Aorta (tissue), 5 donors: Measurements from ENCODE around the gene ARFIP1. TPM values are rescaled to one million over a fixed set of nuclear protein-coding genes. Genes with fewer than 3 reads are reported as not detected.

ENCODE experiments used
- ATAC-seq: fragments of 200-7000 bp; cut with Tn5 transposase; one replicate; pipeline ENCODE4 v1.9.1; 2022; ENCODE audit warnings: moderate library complexity; ENCODE audit not compliant: low FRiP score
- DNase-seq, 2 donors: peaks; one replicate each; pipeline ENCODE4 v3.0.0-alpha.2; 2020
- H3K27ac ChIP-seq, 2 donors: one replicate each; pipeline ENCODE4 v1.5.1; 2013; ENCODE audit warnings: low read length in 2 of 2, mild to moderate bottlenecking in 2 of 2, moderate library complexity in 2 of 2, control low read depth in 1 of 2, inconsistent platforms in 1 of 2, low read depth in 1 of 2
- H3K27me3 ChIP-seq, 2 donors: one replicate each; pipeline ENCODE4 v1.6.1; 2013; ENCODE audit warnings: control low read depth in 1 of 2, low read length in 1 of 2, mild to moderate bottlenecking in 1 of 2, moderate library complexity in 1 of 2; ENCODE audit not compliant: insufficient read depth in 2 of 2, control insufficient read depth in 1 of 2
- H3K36me3 ChIP-seq, 2 donors: one replicate each; pipeline ENCODE4 v1.6.1; 2013; ENCODE audit warnings: control low read depth in 1 of 2, low read length in 1 of 2, mild to moderate bottlenecking in 1 of 2; ENCODE audit not compliant: insufficient read depth in 2 of 2, control insufficient read depth in 1 of 2
- H3K4me1 ChIP-seq, 2 donors: one replicate each; pipeline ENCODE4 v1.6.1; 2013; ENCODE audit warnings: low read length in 2 of 2, control low read depth in 1 of 2, mild to moderate bottlenecking in 1 of 2, moderate library complexity in 1 of 2; ENCODE audit not compliant: insufficient read depth in 2 of 2, control insufficient read depth in 1 of 2
- H3K4me3 ChIP-seq, 2 donors: one replicate each; pipeline ENCODE4 v1.5.1; 2013; ENCODE audit warnings: low read length in 2 of 2, control low read depth in 1 of 2, mild to moderate bottlenecking in 1 of 2
- H3K9me3 ChIP-seq: one replicate; pipeline ENCODE4 v1.6.1; 2013; ENCODE audit warnings: mild to moderate bottlenecking, low read length; ENCODE audit not compliant: control insufficient read depth
- WGBS, 2 donors: extraction: QIAGEN DNeasy Blood & Tissue Kit; methylation state at CpG; one replicate each; pipeline ENCODE4 v1.1.7; 2013; 5-methylcytosine and 5-hydroxymethylcytosine counted together
- intact Hi-C, 2 donors: fragments of 100-400 bp; cut with DNase I; formaldehyde crosslinking; loops; one replicate each; pipeline versions ENCODE4 v1.14.2 to v1.15.0; 2022
- polyA plus RNA-seq, 2 donors: library from polyadenylated mRNA; stranded (reverse); fragments of 200-250 nt; gene quantifications; one replicate each; pipeline ENCODE4 v1.2.3, GENCODE V29; 2013
- total RNA-seq, 2 donors: library from RNA; stranded (reverse); fragmentation: NEBNext Ultra II Directional; extraction: Animal tissue kit (Norgen Biotek cat#: 25700); gene quantifications; one replicate each; pipeline ENCODE4 v1.2.1, GENCODE V29; 2021
- donor health status: healthy with polysubstance abuse.
- donor health status: Bipolar disorder and iron deficiency.
- donor health status: DM: no; HTN: no; CAD: no.
- donor health status: DM: no; HTN: no; CAD: no.
- donor health status: DM: yes; HTN: yes; CAD: no.

ARFIP1 gene
- total and polyA plus RNA-seq, 4 donors, result 16.5 to 30.4 (median 28.4) TPM

- peak overlapping the region; percentile 81 to 85 for H3K4me3 ChIP-seq
- H3K27me3 ChIP-seq, result no peaks in the 10 kb centered on the region
- no peaks in the 10 kb centered on the region for H3K4me1 ChIP-seq
- H3K9me3 ChIP-seq, result no peaks in the 10 kb centered on the region
- peak overlapping the region in 1 of 2 donors; percentile 41 for H3K27ac ChIP-seq
- DNase-seq, result peak in 1 of 2 donors; percentile 50
- H3K36me3 ChIP-seq, result no peaks in the 10 kb centered on the region
- intact Hi-C loops, result loop anchor here (5.0 to 10.0 kb wide), 3 partner anchors 242 to 1684 kb away; partner anchors contain the start of genes FBXW7 (in 2 of the 2) and RPS3A (in 1 of the 2)
- ATAC-seq, result peak; percentile 53
- 1% methylated on average over 30 of the region's 30 CpGs for WGBS, 2 donors
These were observed 870 bp upstream of the ARFIP1 start for GRCh38 chr4:152778656-152779512.

DNA sequence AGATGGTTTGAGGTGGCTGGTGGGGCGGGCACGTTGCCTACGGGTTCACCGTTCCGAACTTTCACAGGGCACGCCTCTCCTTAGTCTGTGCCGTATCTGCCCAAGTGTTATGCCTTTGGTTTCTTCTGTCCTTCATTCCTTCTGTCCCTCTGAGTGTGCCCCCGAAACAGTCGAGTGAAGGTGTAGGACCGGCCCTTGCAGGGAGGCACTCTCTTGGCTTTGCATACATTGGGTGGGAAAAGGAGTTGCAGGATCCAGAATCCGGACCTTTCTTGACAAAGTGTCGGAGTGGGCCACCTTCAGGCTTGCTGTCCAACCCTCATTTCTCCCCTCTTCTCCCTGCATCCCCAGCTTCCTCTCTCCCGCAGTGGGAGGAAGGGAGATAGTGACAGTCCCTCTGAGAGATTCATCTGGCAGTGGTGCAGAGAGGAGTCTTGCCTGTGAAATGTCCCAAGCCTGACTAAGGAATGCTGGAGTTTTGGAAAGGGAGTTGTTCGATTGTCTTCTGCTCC is 569 bp downstream of the ARFIP1 start:
- no peaks in the 10 kb centered on the region for H3K9me3 ChIP-seq
- H3K4me3 ChIP-seq, result peak overlapping the region; percentile 38 to 63
- peak overlapping the region in 1 of 2 donors; percentile 59 for H3K27ac ChIP-seq
- WGBS, 2 donors, result 0 to 1% methylated on average over 14 of the region's 14 CpGs
- ATAC-seq (peak; percentile 3), DNase-seq (no peak)
- intact Hi-C loops, result loop anchor here in 1 of 2 donors (10.0 kb wide), 1 partner anchor 344 kb away; no protein-coding TSS in a partner anchor
- no peaks in the 10 kb centered on the region for H3K36me3 ChIP-seq
- no peaks in the 10 kb centered on the region for H3K4me1 ChIP-seq
- H3K27me3 ChIP-seq, result no peaks in the 10 kb centered on the region

- Histone ChIP-seq H3K4me3 (no peak overlapping the region), H3K4me1 (peaks cover 0 to 3% of the 10 kb centered on the region in 2 donors), H3K27me3 (no peaks in the 10 kb centered on the region), H3K9me3 (no peaks in the 10 kb centered on the region), H3K36me3 (no peaks in the 10 kb centered on the region), H3K27ac (no peak overlapping the region)
- 75 to 76% methylated on average over 4 of the region's 4 CpGs for WGBS, 2 donors
- DNase-seq, result no peak
- ATAC-seq, result no peak
- intact Hi-C loops, result loop anchor here in 1 of 2 donors (10.0 kb wide), 1 partner anchor 340 kb away; no protein-coding TSS in a partner anchor
These were observed 5.0 kb downstream of the ARFIP1 start for GRCh38 chr4:152784490-152785350.

DNA sequence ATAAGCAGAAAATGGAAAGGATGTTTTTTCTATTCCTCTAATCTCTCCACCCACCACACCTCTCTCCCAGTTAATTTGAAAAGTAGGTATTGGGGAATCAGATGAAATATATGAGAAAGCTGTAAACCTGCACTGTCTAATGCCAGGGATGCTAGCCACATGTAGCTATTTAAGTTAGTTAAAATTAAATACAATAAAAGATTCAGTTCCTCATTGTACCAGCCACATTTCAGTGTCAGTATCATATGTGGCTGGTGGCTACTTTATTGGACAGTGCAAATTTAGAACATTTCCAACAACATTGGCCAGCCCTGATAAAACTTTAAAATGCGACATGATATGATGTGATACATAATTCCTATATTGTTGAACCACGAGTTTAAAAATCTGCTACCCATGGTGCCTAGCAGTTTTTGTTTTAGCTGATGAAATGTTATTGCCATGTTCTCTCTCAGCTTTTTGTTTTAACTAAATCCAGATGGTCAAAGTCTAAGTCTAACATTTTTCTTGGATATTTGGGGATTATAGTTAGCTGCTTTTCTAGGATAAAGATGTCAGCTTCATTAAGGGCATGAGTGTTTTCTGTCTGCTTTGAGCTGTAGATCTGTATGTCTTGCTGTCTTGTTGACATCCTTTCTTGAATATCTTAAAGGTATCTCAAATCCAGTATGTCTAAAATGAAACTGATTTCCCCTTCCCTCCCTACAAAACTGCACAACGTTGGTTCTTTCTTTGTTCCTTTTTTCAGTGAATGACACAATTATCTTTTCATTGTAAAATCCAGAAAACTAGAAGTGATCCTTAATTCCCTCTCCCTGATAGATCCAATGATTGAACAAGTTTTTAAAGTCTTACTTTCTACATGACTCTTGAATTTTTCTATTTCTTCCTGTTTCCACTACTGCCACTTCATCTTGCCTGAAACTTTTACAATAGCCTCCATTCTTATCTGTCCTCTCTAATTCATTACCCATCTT is 6.2 kb downstream of the ARFIP1 start:
- Histone ChIP-seq H3K27ac (no peak overlapping the region), H3K9me3 (no peaks in the 10 kb centered on the region), H3K4me1 (peaks cover 0 to 3% of the 10 kb centered on the region in 2 donors), H3K36me3 (no peaks in the 10 kb centered on the region), H3K4me3 (no peak overlapping the region), H3K27me3 (no peaks in the 10 kb centered on the region)
- intact Hi-C loops, result loop anchor here in 1 of 2 donors (10.0 kb wide), 1 partner anchor 339 kb away; no protein-coding TSS in a partner anchor
- no peak for ATAC-seq
- 47 to 56% methylated on average over 3 of the region's 3 CpGs for WGBS, 2 donors
- DNase-seq, result no peak

DNA sequence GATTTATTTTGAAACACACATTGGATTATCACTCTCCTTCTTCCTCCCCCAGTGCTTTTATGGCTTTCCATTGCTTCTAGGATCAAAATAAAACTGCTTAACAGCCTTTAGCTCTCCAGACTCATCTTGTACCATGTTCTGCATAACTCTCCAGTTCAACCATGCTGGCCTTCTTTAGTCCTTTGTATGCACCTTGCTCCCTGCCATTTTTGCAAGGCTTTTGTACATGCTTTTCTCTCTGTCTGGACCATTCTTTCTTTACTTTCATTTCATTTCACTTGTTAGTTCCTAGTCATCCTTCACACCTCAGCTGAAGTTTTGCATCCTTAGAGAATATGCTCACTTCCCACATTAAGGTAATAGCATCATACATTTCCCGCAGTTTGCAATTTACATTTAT is 6.9 kb downstream of the ARFIP1 start:
- Histone ChIP-seq H3K27me3 (no peaks in the 10 kb centered on the region), H3K36me3 (no peaks in the 10 kb centered on the region), H3K9me3 (no peaks in the 10 kb centered on the region), H3K4me1 (peaks cover 0 to 3% of the 10 kb centered on the region in 2 donors), H3K4me3 (no peak overlapping the region), H3K27ac (no peak overlapping the region)
- 91 to 95% methylated on average over 1 of the region's 1 CpG for WGBS, 2 donors
- intact Hi-C loops, result loop anchor here in 1 of 2 donors (10.0 kb wide), 1 partner anchor 338 kb away; no protein-coding TSS in a partner anchor
- no peak for ATAC-seq
- DNase-seq, result no peak

- H3K36me3 ChIP-seq, result no peaks in the 10 kb centered on the region
- no peaks in the 10 kb centered on the region for H3K27me3 ChIP-seq
- intact Hi-C loops, result no loop called here
- ATAC-seq, result no peak
- 96 to 98% methylated on average over 3 of the region's 3 CpGs for WGBS, 2 donors
- no peaks in the 10 kb centered on the region for H3K9me3 ChIP-seq
- H3K27ac ChIP-seq, result no peak overlapping the region
- H3K4me3 ChIP-seq, result no peak overlapping the region
- no peaks in the 10 kb centered on the region for H3K4me1 ChIP-seq
- no peak for DNase-seq
These were observed 16.1 kb downstream of the ARFIP1 start for GRCh38 chr4:152795891-152796290.

- intact Hi-C loops, result no loop called here
- Histone ChIP-seq H3K27me3 (no peaks in the 10 kb centered on the region), H3K4me1 (peaks cover 0 to 3% of the 10 kb centered on the region in 2 donors), H3K27ac (no peak overlapping the region), H3K9me3 (no peaks in the 10 kb centered on the region), H3K4me3 (no peak overlapping the region), H3K36me3 (no peaks in the 10 kb centered on the region)
- DNase-seq (no peak), ATAC-seq (no peak)
- WGBS, 2 donors, result 91 to 96% methylated on average over 1 of the region's 1 CpG
These were observed 23.8 kb downstream of the ARFIP1 start for GRCh38 chr4:152803541-152803940.
